ENCODE results near the gene SETSIP.

SETSIP gene

DNA sequence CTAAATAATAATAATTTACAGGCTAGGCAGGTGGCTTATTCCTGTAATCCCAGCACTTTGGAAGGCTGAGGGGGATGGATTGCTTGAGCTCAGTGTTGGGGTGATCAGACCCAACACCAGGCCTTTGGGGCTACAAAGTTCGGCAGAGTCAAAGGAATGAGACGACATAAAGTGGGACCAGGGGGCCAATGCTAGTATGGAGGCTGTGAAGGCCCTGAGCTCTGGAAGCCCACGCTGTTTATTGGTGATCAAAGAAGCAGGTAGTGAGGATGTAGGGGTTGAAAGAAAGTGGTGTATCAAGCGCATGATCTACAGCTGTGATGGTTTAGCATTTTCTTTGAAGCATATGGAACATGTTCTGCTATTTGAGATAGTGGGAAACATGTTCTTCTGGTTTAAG lies 10.5 kb upstream of the SETSIP start:
- no peak overlapping the region for H3K4me2 ChIP-seq (ENCODE audit: low read depth, low read length)
- no peaks in the 10 kb centered on the region for H3K27me3 ChIP-seq (replicated peaks; ENCODE audit: insufficient read depth, low read length)
- no peaks in the 10 kb centered on the region for H3K9me3 ChIP-seq (replicated peaks; ENCODE audit: insufficient read depth, low read length)
- H2AFZ ChIP-seq (ENCODE audit: low read length), result no peak overlapping the region
- no peaks in the 10 kb centered on the region for H3K79me2 ChIP-seq (ENCODE audit: low read length)
- H3K27ac ChIP-seq (ENCODE audit: low read length), result no peak overlapping the region
- H3K9me2 ChIP-seq (replicated peaks; ENCODE audit: insufficient read depth, low read length), result no peaks in the 10 kb centered on the region
- no peaks in the 10 kb centered on the region for H3F3A ChIP-seq (ENCODE audit: insufficient read depth, low read length)
- no peaks in the 10 kb centered on the region for H4K20me1 ChIP-seq (ENCODE audit: insufficient read depth, low read length)
- no peak for DNase-seq
- H3K36me3 ChIP-seq (replicated peaks; ENCODE audit: insufficient read depth, low read length), result no peaks in the 10 kb centered on the region
- no peak overlapping the region for H3K9ac ChIP-seq (ENCODE audit: low read length)
- H3K4me1 ChIP-seq (ENCODE audit: low read length), result peaks cover 4% of the 10 kb centered on the region; the same call in 1 of the 2 replicates
- H3K4me3 ChIP-seq (ENCODE audit: low read length), result no peak overlapping the region
- TF ChIP-seq, protein P1, sequence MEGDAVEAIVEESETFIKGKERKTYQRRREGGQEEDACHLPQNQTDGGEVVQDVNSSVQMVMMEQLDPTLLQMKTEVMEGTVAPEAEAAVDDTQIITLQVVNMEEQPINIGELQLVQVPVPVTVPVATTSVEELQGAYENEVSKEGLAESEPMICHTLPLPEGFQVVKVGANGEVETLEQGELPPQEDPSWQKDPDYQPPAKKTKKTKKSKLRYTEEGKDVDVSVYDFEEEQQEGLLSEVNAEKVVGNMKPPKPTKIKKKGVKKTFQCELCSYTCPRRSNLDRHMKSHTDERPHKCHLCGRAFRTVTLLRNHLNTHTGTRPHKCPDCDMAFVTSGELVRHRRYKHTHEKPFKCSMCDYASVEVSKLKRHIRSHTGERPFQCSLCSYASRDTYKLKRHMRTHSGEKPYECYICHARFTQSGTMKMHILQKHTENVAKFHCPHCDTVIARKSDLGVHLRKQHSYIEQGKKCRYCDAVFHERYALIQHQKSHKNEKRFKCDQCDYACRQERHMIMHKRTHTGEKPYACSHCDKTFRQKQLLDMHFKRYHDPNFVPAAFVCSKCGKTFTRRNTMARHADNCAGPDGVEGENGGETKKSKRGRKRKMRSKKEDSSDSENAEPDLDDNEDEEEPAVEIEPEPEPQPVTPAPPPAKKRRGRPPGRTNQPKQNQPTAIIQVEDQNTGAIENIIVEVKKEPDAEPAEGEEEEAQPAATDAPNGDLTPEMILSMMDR (IDR thresholded peaks at IDR 0.05; ENCODE audit: low read length), result no peak
- TF ChIP-seq EZH2phosphoT487 (IDR thresholded peaks at IDR 0.05; ENCODE audit: low read length), result no peak
- no peak for TF ChIP-seq EZH2 (optimal IDR thresholded peaks at IDR 0.05; ENCODE audit: low read depth, low read length)

DNA sequence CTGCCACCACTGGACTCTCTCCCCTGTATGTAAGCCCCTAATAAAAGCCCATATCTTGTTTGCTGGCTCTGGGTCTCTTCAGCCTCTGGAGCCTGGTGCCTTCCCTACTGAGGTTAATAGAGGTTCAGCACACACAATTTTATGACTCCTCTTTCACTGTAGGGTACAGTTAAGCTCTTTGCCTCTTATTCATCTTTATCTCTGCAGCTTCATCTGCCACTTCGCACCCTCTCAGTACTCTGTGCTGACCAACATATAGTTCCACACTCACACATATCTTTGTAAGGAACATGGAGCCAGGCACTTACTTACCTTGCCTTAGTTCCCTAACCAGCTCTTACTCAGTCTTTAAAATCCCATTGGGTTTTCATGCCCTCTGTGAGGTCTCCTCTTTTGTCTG lies 9.4 kb upstream of the SETSIP start:
- H2AFZ ChIP-seq (ENCODE audit: low read length), result no peak overlapping the region
- H4K20me1 ChIP-seq (ENCODE audit: insufficient read depth, low read length), result no peaks in the 10 kb centered on the region
- H3K4me3 ChIP-seq (ENCODE audit: low read length), result no peak overlapping the region
- TF ChIP-seq EZH2phosphoT487 (IDR thresholded peaks at IDR 0.05; ENCODE audit: low read length) (no peak), EZH2 (optimal IDR thresholded peaks at IDR 0.05; ENCODE audit: low read depth, low read length) (no peak)
- TF ChIP-seq, protein P1 (IDR thresholded peaks at IDR 0.05; ENCODE audit: low read length), result no peak
- H3K79me2 ChIP-seq (ENCODE audit: low read length), result no peaks in the 10 kb centered on the region
- peaks cover 4% of the 10 kb centered on the region; the same call in 1 of the 2 replicates for H3K4me1 ChIP-seq (ENCODE audit: low read length)
- no peaks in the 10 kb centered on the region for H3K9me3 ChIP-seq (replicated peaks; ENCODE audit: insufficient read depth, low read length)
- H3K27ac ChIP-seq (ENCODE audit: low read length), result no peak overlapping the region
- no peaks in the 10 kb centered on the region for H3F3A ChIP-seq (ENCODE audit: insufficient read depth, low read length)
- H3K9ac ChIP-seq (ENCODE audit: low read length), result no peak overlapping the region
- no peak overlapping the region for H3K4me2 ChIP-seq (ENCODE audit: low read depth, low read length)
- H3K27me3 ChIP-seq (replicated peaks; ENCODE audit: insufficient read depth, low read length), result no peaks in the 10 kb centered on the region
- DNase-seq, result no peak
- H3K9me2 ChIP-seq (replicated peaks; ENCODE audit: insufficient read depth, low read length), result no peaks in the 10 kb centered on the region
- no peaks in the 10 kb centered on the region for H3K36me3 ChIP-seq (replicated peaks; ENCODE audit: insufficient read depth, low read length)

DNA sequence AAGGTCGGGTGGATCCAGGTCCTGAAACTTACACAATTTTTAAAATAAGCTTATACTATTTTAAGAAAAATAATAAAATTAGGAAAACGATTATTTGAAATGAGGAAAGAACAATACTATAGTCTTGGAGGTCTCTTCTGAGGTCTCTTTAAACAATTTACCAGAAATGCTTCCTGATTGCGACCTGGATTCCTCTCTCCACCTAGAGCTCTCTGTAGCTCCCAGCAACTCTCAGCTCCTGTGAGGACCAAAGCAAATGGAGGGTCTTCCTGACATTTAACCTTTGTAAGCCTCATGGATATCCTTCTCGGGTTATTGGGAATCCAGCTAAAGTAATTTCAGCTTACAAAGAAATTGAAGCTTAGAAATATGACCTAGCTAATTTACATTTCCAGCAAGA lies 5.8 kb upstream of the SETSIP start:
- no peak for DNase-seq
- H3K4me3 ChIP-seq (ENCODE audit: low read length), result peak overlapping the region; percentile 88

More for the DNA sequence above, 5.8 kb upstream of the SETSIP start:
- Histone ChIP-seq H3K36me3 (replicated peaks; ENCODE audit: insufficient read depth, low read length) (no peaks in the 10 kb centered on the region), H3K79me2 (ENCODE audit: low read length) (no peaks in the 10 kb centered on the region), H3F3A (ENCODE audit: insufficient read depth, low read length) (no peaks in the 10 kb centered on the region), H3K27ac (ENCODE audit: low read length) (peak overlapping the region; percentile 8; the same call in 1 of the 2 replicates), H4K20me1 (ENCODE audit: insufficient read depth, low read length) (no peaks in the 10 kb centered on the region), H2AFZ (ENCODE audit: low read length) (peak overlapping the region; percentile 74), H3K9ac (ENCODE audit: low read length) (peak overlapping the region; percentile 59; the same call in 1 of the 2 replicates), H3K27me3 (replicated peaks; ENCODE audit: insufficient read depth, low read length) (no peaks in the 10 kb centered on the region), H3K9me2 (replicated peaks; ENCODE audit: insufficient read depth, low read length) (no peaks in the 10 kb centered on the region), H3K9me3 (replicated peaks; ENCODE audit: insufficient read depth, low read length) (no peaks in the 10 kb centered on the region), H3K4me1 (ENCODE audit: low read length) (peaks cover 4% of the 10 kb centered on the region; the same call in 1 of the 2 replicates), H3K4me2 (ENCODE audit: low read depth, low read length) (peak overlapping the region; percentile 46)
- no peak for TF ChIP-seq EZH2 (optimal IDR thresholded peaks at IDR 0.05; ENCODE audit: low read depth, low read length)
- no peak for TF ChIP-seq EZH2phosphoT487 (IDR thresholded peaks at IDR 0.05; ENCODE audit: low read length)
- TF ChIP-seq, protein P1 (IDR thresholded peaks at IDR 0.05; ENCODE audit: low read length), result no peak

Measured in MM.1S (cell line).